ENCODE measurements around the gene MRI1. TPM values are rescaled to one million over a fixed set of nuclear protein-coding genes. Genes with fewer than 3 reads are reported as not detected.

Gene MRI1
- total RNA-seq, 2 experiments from 2014 or later = 35.9 to 39.9 TPM

Other genes with a start within 250 kb of the MRI1 start
- gene C19orf53, start 9.9 kb downstream of the MRI1 start, total RNA-seq = 100 to 1,000 TPM; 115 to 142 TPM
- gene ZSWIM4, start 30.9 kb downstream of the MRI1 start, total RNA-seq = 1 to 10 TPM; 5.6 to 5.8 TPM
- gene NANOS3, start 112.6 kb downstream of the MRI1 start, total RNA-seq = 1 to 10 TPM; 1.2 to 1.6 TPM
- gene BRME1, start 141.6 kb downstream of the MRI1 start, total RNA-seq = 1 to 10 TPM; 5.3 to 5.5 TPM
- 10 to 100 TPM; 30.2 to 34.3 TPM for gene CC2D1A, start 141.7 kb downstream of the MRI1 start, total RNA-seq
- gene PODNL1, start 173.9 kb downstream of the MRI1 start, total RNA-seq = under 1 TPM; 0.25 to 0.46 TPM
- 10 to 100 TPM; 55.8 to 61.6 TPM for gene DCAF15, start 188.0 kb downstream of the MRI1 start, total RNA-seq
- gene RFX1, start 241.8 kb downstream of the MRI1 start, total RNA-seq = 10 to 100 TPM; 14.2 to 15.3 TPM